ENCODE data around the gene IREB2.

Gene IREB2

GRCh38 chr15:78542647-78543046 is 104.6 kb downstream of the IREB2 start:
- Histone ChIP-seq H3K4me1 (ENCODE audit: insufficient read depth, insufficient read length) (peaks cover 6% of the 10 kb centered on the region), H3K27me3 (ENCODE audit: insufficient read depth, insufficient read length) (no peaks in the 10 kb centered on the region), H3K4me3 (ENCODE audit: insufficient read length, low read depth) (no peak overlapping the region), H3K9me3 (ENCODE audit: insufficient read depth, low read length) (no peaks in the 10 kb centered on the region), H3K9ac (ENCODE audit: insufficient read length, low read depth) (no peak overlapping the region), H3K36me3 (ENCODE audit: insufficient read depth, insufficient read length, low read length) (peaks cover 61% of the 10 kb centered on the region)
- no peak for DNase-seq (ENCODE audit: low read depth, low spot score)
- TF ChIP-seq YY1 (IDR thresholded peaks at IDR 0.05; ENCODE audit: insufficient read depth, insufficient read length): no peak
- TF ChIP-seq SUZ12 (IDR thresholded peaks at IDR 0.05; ENCODE audit: extremely low read depth, insufficient read depth, insufficient read length): no peak
- TF ChIP-seq ZNF274 (IDR thresholded peaks at IDR 0.05; ENCODE audit: low read depth, low read length): no peak

- H3K4me1 ChIP-seq (ENCODE audit: insufficient read depth, insufficient read length): no peaks in the 10 kb centered on the region
- no peaks in the 10 kb centered on the region for H3K27me3 ChIP-seq (ENCODE audit: insufficient read depth, insufficient read length)
Measured at GRCh38 chr15:78550194-78550593, 112.2 kb downstream of the IREB2 start.

GRCh38 chr15:78550815-78551214 is 112.8 kb downstream of the IREB2 start:
- H3K4me1 ChIP-seq (ENCODE audit: insufficient read depth, insufficient read length): no peaks in the 10 kb centered on the region
- no peak overlapping the region for H3K9ac ChIP-seq (ENCODE audit: insufficient read length, low read depth)
- H3K27me3 ChIP-seq (ENCODE audit: insufficient read depth, insufficient read length): no peaks in the 10 kb centered on the region
- no peak for DNase-seq (ENCODE audit: low read depth, low spot score)
- TF ChIP-seq ZNF274 (IDR thresholded peaks at IDR 0.05; ENCODE audit: low read depth, low read length) (no peak), YY1 (IDR thresholded peaks at IDR 0.05; ENCODE audit: insufficient read depth, insufficient read length) (no peak), SUZ12 (IDR thresholded peaks at IDR 0.05; ENCODE audit: extremely low read depth, insufficient read depth, insufficient read length) (no peak)
- H3K4me3 ChIP-seq (ENCODE audit: insufficient read length, low read depth): no peak overlapping the region
- H3K9me3 ChIP-seq (ENCODE audit: insufficient read depth, low read length): no peaks in the 10 kb centered on the region
- peaks cover 54% of the 10 kb centered on the region for H3K36me3 ChIP-seq (ENCODE audit: insufficient read depth, insufficient read length, low read length)

More at GRCh38 chr15:78550194-78550593, 112.2 kb downstream of the IREB2 start:
- H3K9ac ChIP-seq (ENCODE audit: insufficient read length, low read depth): no peak overlapping the region
- H3K4me3 ChIP-seq (ENCODE audit: insufficient read length, low read depth): no peak overlapping the region
- DNase-seq (ENCODE audit: low read depth, low spot score): no peak
- no peak for TF ChIP-seq YY1 (IDR thresholded peaks at IDR 0.05; ENCODE audit: insufficient read depth, insufficient read length)
- no peak for TF ChIP-seq SUZ12 (IDR thresholded peaks at IDR 0.05; ENCODE audit: extremely low read depth, insufficient read depth, insufficient read length)
- no peak for TF ChIP-seq ZNF274 (IDR thresholded peaks at IDR 0.05; ENCODE audit: low read depth, low read length)
- peaks cover 60% of the 10 kb centered on the region for H3K36me3 ChIP-seq (ENCODE audit: insufficient read depth, insufficient read length, low read length)
- no peaks in the 10 kb centered on the region for H3K9me3 ChIP-seq (ENCODE audit: insufficient read depth, low read length)

All from NT2/D1 (cell line).